22Rv1 (cell line): Measurements from ENCODE around the gene P2RX1.

Experiments used
- H3K27ac ChIP-seq: fragments of 450-650 bp; 2 replicates; pipeline ENCODE4 v1.5.1; 2017
- ZFX ChIP-seq: fragments of 450-650 bp; IDR thresholded peaks from 2 replicates; pipeline ENCODE4 v1.6.1; 2017; ENCODE audit warnings: antibody characterized with exemption, borderline replicate concordance
- TF ChIP-seq, protein P1 (sequence below): fragments of 450-650 bp; IDR thresholded peaks from 2 replicates; pipeline ENCODE4 v1.5.1; 2017; ENCODE audit warnings: mild to moderate bottlenecking

Gene P2RX1

DNA sequence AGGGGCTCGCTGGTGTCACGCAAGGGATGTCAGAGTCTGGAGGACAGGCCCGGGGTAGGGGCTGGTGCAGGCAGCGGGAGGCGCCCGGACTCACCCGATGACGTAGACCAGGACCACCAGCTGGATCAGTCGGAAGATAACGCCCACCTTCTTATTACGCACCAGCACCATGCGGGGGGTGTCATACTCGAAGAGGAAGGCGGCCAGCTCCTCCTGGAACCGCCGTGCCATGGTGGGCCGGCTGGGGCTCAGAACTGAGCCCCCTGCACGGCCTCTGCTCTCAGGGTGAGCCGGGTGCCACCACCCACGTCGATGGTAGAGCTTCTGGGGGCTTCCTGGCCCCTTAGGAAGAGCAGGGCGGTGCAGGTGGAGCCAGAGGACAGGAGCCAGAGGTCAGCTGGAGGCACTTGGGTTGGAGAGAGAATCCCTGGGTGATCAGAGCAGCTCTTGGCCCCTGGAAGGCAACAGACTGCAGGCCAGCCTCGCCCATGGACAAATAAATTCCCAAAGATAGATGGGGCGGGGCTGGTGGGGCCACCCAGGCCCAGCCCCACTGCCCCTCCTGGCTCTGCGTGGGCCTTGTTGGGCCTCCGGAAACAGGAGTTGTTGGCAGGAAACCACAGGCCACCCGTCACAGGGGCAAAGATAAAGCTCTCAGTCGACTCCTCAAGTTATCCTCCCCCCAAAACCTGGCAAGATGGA lies at the start of gene P2RX1:
Gene P2RX1, minus strand, starts transcription at position 471 of the 702 bp plus-strand sequence. Its CDS starts 240 bp downstream, at position 231.
- TF ChIP-seq, protein P1, sequence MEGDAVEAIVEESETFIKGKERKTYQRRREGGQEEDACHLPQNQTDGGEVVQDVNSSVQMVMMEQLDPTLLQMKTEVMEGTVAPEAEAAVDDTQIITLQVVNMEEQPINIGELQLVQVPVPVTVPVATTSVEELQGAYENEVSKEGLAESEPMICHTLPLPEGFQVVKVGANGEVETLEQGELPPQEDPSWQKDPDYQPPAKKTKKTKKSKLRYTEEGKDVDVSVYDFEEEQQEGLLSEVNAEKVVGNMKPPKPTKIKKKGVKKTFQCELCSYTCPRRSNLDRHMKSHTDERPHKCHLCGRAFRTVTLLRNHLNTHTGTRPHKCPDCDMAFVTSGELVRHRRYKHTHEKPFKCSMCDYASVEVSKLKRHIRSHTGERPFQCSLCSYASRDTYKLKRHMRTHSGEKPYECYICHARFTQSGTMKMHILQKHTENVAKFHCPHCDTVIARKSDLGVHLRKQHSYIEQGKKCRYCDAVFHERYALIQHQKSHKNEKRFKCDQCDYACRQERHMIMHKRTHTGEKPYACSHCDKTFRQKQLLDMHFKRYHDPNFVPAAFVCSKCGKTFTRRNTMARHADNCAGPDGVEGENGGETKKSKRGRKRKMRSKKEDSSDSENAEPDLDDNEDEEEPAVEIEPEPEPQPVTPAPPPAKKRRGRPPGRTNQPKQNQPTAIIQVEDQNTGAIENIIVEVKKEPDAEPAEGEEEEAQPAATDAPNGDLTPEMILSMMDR: no peak
- TF ChIP-seq ZFX: no peak
- H3K27ac ChIP-seq: no peak within 1 kb of the TSS

DNA sequence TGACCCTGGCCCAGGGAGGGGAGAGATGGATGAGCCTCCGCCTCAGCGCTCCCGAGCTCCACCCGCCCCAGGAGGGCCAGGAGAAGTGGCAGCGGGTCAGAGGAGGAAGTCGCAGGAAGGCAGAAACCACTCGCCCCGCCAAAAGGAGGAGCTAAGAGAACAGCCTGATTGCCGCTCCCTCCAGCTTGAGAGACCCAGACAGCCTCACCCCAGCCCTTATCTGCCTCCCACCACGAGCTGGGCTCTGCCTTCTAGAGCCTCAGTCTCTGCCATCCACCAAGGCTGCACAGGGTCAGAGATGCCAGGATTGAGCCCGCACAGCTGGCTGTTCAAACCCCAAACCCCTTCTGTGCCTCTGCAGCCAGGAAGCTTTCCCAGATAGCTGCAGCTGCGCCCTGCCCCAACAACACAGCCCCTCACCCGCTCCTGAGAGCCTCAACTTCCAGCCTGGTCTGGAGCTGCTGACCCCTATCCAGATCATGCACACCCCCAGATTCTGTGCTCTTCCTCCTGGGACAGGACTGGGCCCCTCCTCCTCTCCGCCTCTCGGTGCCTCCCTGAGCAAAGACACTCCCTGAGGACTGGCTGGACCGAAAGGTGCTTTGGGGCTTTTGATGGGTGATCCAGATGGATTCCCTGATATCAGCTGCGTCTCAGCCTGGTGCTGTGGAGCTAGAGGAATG lies 49.0 kb upstream of the P2RX1 start:
- TF ChIP-seq, protein P1: no peak
- TF ChIP-seq ZFX: no peak
- no peak overlapping the region for H3K27ac ChIP-seq

DNA sequence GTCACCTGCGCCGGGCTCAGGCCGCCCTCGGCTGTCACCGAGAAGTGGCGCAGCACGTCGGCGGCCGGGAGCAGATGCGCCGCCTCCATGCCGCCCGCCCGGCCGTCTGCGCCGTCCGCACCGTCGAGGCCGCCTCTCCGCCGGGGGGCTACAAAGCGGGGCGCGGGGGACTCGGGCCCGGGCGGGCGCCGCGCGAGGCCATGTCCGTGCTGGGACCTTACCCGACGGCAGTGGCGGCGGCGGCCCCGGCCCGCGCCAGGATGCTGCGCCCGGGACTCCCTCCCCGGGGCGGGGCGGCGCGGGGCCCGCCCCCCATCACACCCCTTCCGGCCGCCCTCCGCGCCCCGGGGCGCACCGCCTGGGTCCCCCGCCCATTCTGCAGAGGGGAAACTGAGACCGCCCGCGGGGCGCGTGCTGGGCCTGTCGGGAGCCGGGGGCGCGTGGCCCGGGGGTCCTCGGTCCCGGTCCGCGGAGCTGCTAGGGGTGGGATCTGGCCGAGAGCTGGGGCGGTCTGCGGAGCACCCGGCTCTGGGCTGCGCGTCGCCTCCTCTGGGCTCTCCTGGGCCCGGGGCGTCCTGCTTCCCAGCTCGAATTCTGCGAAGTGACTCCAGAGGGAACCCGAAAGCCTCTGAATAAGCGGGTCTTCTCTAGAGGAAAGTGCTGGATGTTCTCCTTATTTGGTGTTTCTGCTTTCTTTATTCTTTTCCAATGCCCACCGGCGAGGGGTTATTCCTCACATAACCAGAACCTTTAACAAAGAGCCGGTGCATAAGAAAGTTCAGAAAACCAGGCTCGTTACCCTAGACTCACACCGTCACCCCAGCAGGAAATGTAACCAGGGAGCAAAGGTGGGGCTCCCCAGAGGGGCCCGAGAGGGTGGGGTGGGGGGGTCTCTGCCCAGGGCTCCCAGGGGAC lies 48.2 kb upstream of the P2RX1 start, which contains the start of gene ATP2A3:
Gene ATP2A3, minus strand, starts transcription at position 235 of the 915 bp plus-strand sequence. Its CDS starts 146 bp downstream, at position 89.
- no peak within 1 kb of the TSS for H3K27ac ChIP-seq
- no peak for TF ChIP-seq ZFX
- TF ChIP-seq, protein P1: no peak

DNA sequence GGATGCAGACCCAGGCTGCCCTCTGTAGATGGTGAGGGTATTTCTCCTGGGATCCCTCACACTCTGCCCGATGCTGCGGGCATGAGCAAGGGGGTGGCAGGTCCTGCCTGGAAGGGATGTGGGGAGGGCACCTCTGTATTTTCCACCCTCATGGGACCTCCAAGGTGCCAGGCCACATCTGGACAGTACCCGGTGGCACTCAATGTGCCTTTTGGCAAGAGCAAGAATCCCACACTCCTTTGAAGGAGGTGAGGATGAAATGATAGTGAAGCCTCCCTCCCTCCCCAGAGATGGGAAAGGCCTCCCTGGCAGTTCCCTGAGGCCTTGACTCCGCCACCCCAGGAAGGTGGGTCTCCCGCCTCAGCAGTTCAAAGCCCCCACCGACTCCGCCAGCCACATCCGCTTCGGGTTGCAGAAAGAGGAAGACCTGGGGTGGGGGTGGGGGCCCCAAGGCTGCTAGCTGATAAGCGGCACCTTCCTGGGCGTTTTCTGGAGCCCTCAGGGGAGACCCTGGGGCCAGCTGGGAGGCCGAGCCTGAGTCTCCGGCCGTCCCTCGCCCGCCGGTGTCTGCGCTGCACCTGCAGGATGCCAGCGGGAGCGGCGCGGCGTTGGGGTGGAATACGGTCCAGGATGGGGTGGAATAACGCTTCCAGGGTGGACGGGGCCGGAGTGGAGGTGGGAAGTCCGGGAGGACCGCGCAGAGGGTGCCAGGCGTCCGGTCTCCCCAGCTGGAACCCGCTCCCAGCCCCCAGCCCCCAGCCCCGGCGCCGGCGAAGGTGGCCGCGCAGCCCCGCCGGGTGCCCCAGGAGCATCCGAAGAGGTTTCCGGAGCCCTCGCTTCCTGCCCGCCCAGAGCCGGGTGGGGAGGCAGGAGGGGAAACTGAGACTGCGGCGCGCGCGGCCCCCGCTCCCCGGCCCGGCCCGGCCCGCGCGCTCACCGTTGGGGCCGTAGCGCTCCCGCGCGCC lies 47.3 kb upstream of the P2RX1 start:
- no peak overlapping the region for H3K27ac ChIP-seq
- no peak for TF ChIP-seq ZFX
- TF ChIP-seq, protein P1: no peak

DNA sequence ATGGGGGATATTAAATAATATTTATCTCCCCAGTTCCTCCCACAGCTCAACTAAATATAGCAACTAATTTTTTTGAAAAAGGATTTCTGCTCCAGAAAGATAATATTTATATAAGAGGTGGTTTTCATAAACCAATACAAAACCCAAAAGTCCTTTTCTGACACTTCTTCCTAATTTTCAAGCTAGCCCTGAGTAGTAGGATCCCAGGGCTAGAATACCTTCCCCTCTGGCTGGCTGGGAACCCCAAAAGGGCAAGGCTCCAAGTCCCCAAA lies 46.6 kb upstream of the P2RX1 start:
- TF ChIP-seq, protein P1: no peak
- no peak for TF ChIP-seq ZFX

DNA sequence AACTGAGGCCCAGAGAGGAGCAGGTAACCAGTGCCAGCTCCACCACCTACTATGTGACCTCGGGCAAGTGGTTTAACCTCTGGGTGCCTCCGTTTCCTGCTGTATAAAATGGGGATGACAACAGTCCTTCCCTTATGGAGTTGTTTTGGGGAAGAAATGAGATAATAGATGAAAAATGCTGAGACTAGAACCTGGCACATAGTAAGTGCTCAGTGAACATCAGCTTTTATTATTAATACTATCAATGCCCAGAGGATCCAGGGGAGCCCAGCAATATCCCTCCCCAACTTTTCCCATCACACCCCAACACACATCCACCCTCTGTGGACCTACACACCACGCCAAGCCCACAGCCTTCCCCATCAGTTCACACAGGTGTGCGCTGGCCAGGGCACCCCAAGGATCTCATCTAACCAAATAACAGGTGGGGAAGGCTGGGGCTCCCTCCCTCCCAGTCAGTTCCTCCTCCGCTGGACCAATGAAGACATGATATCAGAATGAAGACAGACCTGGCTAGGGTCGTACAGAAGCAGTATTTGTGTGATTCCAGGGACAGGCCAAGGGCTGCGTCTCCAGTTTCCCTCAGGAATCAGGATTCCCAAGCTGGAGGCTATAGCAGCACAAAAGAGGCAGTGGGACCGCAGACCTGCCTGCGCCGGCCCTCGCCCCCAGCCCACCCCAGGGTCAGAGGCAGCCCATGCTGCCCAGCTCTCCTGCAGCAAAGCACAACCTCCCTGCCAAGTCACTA lies 46.1 kb upstream of the P2RX1 start:
- H3K27ac ChIP-seq: no peak overlapping the region

More for the DNA sequence above, 46.6 kb upstream of the P2RX1 start:
- H3K27ac ChIP-seq: no peak overlapping the region

More for the DNA sequence above, 46.1 kb upstream of the P2RX1 start:
- TF ChIP-seq, protein P1: no peak
- no peak for TF ChIP-seq ZFX
